GM23248 (cell line): ENCODE results near the gene INPP5A.

Source experiments
- EZH2 ChIP-seq: fragments of 200-600 bp; sonication (generic); IDR thresholded peaks from 2 replicates; pipeline ENCODE4 v1.6.1; 2018; ENCODE audit warnings: antibody characterized with exemption, mild to moderate bottlenecking; ENCODE audit not compliant: insufficient read depth, poor library complexity, severe bottlenecking
- EZH2phosphoT487 ChIP-seq: fragments of 200-600 bp; sonication (generic); IDR thresholded peaks from 2 replicates; pipeline ENCODE4 v1.6.1; 2018; ENCODE audit warnings: antibody characterized with exemption, moderate library complexity, mild to moderate bottlenecking, low read depth; ENCODE audit not compliant: insufficient read depth

- TF ChIP-seq EZH2, result no peak
- no peak for TF ChIP-seq EZH2phosphoT487
Measured at GRCh38 chr10:132679217-132679595, 141.6 kb downstream of the INPP5A start.
